Heart left ventricle (tissue), 13 donors: ENCODE results near the gene IKZF1.

Experiments
- POLR2A ChIP-seq, 2 donors: fragments of 450-650 bp; IDR thresholded peaks; one replicate each; pipeline ENCODE4 v1.6.1; 2017; ENCODE audit warnings: antibody characterized with exemption in 2 of 2, mild to moderate bottlenecking in 2 of 2, moderate library complexity in 2 of 2
- TF ChIP-seq, protein P1 (sequence below), 12 donors: fragments of 200-600 bp; sonication (generic) in 4 of 12; IDR thresholded peaks; one replicate each; pipeline versions ENCODE4 v1.5.0 to v1.8.0; 2018 to 2022; ENCODE audit warnings: antibody characterized with exemption in 12 of 12, mild to moderate bottlenecking in 5 of 12
- donor health status: ischemic (EF 13 %, LVEDD 7.1; RV severe dilation, severe dysfunction).
- donor health status: DM: no; HTN: yes; CAD: no.
- donor health status: DM: no; HTN: no; CAD: no.
- donor health status: ischemic (EF 25% LVEDD 6.9; RV normal size, moderate dysfunction).
- donor health status: ischemic (EF 25% LVEDD 5.7; RV mildly dilated, moderate dysfunction).
- donor health status: ischemic (EF 35%, LVEDD 5.7; RV mildly dilated, moderate dysfunction).
- donor health status: nonischemic (EF 11% LVEDD 7.7; RV severe dilation, severe dysfunction).
- donor health status: DM: yes; HTN: yes; CAD: no.
- donor health status: PGD.
- donor health status: ischemic (EF 29% LVEDD 5.4; RV normal size, mild dysfunction).
- donor health status: nonischemic (EF 23%, LVEDD 6.1; RV moderate dilation, normal function).

DNA sequence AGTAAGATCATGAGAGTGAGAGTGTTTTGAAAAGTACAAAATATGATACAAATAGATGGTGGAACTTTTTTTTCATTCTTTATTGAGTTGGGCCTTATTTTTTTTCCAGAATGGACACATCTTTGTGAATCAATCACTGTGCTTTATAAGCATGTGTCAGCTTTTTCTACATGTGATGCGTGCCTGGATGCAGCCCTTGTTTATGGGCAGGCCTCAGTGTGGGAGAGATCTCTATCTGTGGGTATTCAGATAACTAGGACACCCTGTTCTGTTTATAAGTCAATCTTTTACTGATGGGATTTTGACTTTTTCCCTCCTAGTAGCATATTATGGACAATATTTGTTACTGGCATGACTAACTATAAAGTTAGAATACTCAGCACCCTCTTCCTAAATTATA lies 42.9 kb upstream of the IKZF1 start:
- TF ChIP-seq, protein P1, sequence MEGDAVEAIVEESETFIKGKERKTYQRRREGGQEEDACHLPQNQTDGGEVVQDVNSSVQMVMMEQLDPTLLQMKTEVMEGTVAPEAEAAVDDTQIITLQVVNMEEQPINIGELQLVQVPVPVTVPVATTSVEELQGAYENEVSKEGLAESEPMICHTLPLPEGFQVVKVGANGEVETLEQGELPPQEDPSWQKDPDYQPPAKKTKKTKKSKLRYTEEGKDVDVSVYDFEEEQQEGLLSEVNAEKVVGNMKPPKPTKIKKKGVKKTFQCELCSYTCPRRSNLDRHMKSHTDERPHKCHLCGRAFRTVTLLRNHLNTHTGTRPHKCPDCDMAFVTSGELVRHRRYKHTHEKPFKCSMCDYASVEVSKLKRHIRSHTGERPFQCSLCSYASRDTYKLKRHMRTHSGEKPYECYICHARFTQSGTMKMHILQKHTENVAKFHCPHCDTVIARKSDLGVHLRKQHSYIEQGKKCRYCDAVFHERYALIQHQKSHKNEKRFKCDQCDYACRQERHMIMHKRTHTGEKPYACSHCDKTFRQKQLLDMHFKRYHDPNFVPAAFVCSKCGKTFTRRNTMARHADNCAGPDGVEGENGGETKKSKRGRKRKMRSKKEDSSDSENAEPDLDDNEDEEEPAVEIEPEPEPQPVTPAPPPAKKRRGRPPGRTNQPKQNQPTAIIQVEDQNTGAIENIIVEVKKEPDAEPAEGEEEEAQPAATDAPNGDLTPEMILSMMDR (IDR thresholded peaks at IDR 0.05): no peak
- TF ChIP-seq POLR2A (IDR thresholded peaks at IDR 0.05): no peak
